SK-N-SH (cell line): ENCODE results near the gene MAP2.

ENCODE experiments used
- CTCF ChIP-seq: fragments of 200-600 bp; sonication (generic); IDR thresholded peaks from 2 replicates; pipeline ENCODE4 v1.6.1; 2017; ENCODE audit warnings: antibody characterized with exemption, mild to moderate bottlenecking, moderate library complexity
- ELF1 ChIP-seq: IDR thresholded peaks from 2 replicates; pipeline ENCODE4 v1.4.0; 2012
- FOXM1 ChIP-seq: IDR thresholded peaks from 2 replicates; pipeline ENCODE4 v1.4.0; 2012; ENCODE audit warnings: low read depth, mild to moderate bottlenecking
- MAX ChIP-seq: IDR thresholded peaks from 2 replicates; pipeline ENCODE4 v1.4.0; 2012; ENCODE audit warnings: low read depth
- MXI1 ChIP-seq: IDR thresholded peaks from 2 replicates; pipeline ENCODE4 v1.6.1; 2012; ENCODE audit warnings: mild to moderate bottlenecking, low read depth, low read length, improper control_type of control experiment
- NRF1 ChIP-seq: IDR thresholded peaks from 2 replicates; pipeline ENCODE4 v1.6.1; 2012; ENCODE audit warnings: low read depth, mild to moderate bottlenecking, low read length
- ZBTB33 ChIP-seq: IDR thresholded peaks from 2 replicates; pipeline ENCODE4 v1.4.0; 2012; ENCODE audit warnings: low read depth, borderline replicate concordance

GRCh38 chr2:209423562-209424198 is at the start of gene MAP2:
- TF ChIP-seq CTCF (peak; percentile 66), NRF1 (peak; percentile 74), MAX (no peak), MXI1 (no peak; the same call in none of the 2 replicates), ZBTB33 (no peak), ELF1 (no peak), FOXM1 (0 out of 2 replicates have a peak, but pooled peaks have one; percentile 35)
